Uterus (tissue), 2 donors: Measurements from ENCODE around the gene ATG4C.

Experiments
- CTCF ChIP-seq, 4 experiments: fragments of 200-600 bp in 2 of 4; fragments of 450-650 bp in 2 of 4; sonication (generic) in 2 of 4; IDR thresholded peaks; one replicate each; pipeline ENCODE4 v1.5.1; 2016 to 2019; ENCODE audit warnings: antibody characterized with exemption in 4 of 4, mild to moderate bottlenecking in 2 of 4, moderate library complexity in 1 of 4
- POLR2A ChIP-seq, 2 donors: fragments of 450-650 bp; IDR thresholded peaks; one replicate each; pipeline ENCODE4 v1.6.1; 2016; ENCODE audit warnings: antibody characterized with exemption in 2 of 2, mild to moderate bottlenecking in 1 of 2, moderate library complexity in 1 of 2

- TF ChIP-seq POLR2A (IDR thresholded peaks at IDR 0.05), result no peak
- no peak for TF ChIP-seq CTCF (IDR thresholded peaks at IDR 0.05)
Measured at GRCh38 chr1:62744611-62745577, 39.0 kb upstream of the ATG4C start.
